ENCODE results near the gene FRY.

The FRY gene

GRCh38 chr13:32310134-32310706, 278.6 kb downstream of the FRY start:
- DNase-seq (ENCODE audit: low spot score) = peak; percentile 63

DNA sequence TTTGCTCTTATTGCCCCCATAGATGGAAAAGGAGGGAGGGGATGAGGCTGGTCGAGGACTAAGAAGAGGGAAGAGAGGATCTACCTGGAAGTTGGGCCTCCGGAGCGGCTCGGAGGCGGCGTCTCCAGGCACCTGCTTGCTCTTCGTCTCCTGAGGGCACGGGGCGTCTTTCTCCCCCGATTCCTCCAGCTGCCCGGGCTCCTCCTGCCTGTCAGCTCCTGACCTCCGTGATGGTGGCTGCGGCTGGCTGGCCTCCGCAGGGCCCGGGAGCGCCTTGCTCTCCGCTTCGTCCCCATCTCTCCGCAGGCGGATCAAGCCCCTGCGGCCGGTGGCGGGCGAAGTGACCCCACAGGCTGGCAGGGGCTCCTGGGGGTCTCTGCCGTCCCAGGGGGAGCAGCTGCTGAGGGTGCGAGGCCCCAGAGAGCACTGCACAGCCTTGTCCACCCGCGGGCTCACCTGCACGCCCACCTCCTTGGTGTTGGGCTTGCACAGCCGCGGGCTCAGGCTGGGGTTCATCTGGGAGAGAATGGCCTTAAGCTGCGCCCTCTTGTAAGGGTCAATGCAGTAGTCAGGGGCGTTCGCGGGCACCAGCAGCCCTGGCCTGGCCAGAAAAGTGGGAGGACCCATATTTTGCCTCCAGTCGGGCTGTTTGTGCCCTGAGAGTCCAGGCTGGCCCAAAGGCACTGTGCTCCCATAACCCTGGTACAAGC, 279.8 kb downstream of the FRY start:
- DNase-seq (ENCODE audit: low spot score) = no peak

GRCh38 chr13:32314271-32315237, 283.0 kb downstream of the FRY start:
- peak; percentile 72 for DNase-seq (ENCODE audit: low spot score)

- peak; percentile 90 for DNase-seq (ENCODE audit: low spot score)
These were observed 283.9 kb downstream of the FRY start, which contains the start of the genes BRCA2 and ZAR1L for GRCh38 chr13:32315238-32316027. BRCA2 (plus strand) TSS chr13:32315508; CDS start chr13:32316461, 953 bp downstream. ZAR1L (minus strand) TSS chr13:32315363; CDS start chr13:32311925, 3,438 bp downstream.

GRCh38 chr13:32316028-32316339, 284.4 kb downstream of the FRY start:
- DNase-seq (ENCODE audit: low spot score) = no peak

GRCh38 chr13:32316501-32316900, 284.9 kb downstream of the FRY start:
- peak; percentile 49 for DNase-seq (ENCODE audit: low spot score)

DNA sequence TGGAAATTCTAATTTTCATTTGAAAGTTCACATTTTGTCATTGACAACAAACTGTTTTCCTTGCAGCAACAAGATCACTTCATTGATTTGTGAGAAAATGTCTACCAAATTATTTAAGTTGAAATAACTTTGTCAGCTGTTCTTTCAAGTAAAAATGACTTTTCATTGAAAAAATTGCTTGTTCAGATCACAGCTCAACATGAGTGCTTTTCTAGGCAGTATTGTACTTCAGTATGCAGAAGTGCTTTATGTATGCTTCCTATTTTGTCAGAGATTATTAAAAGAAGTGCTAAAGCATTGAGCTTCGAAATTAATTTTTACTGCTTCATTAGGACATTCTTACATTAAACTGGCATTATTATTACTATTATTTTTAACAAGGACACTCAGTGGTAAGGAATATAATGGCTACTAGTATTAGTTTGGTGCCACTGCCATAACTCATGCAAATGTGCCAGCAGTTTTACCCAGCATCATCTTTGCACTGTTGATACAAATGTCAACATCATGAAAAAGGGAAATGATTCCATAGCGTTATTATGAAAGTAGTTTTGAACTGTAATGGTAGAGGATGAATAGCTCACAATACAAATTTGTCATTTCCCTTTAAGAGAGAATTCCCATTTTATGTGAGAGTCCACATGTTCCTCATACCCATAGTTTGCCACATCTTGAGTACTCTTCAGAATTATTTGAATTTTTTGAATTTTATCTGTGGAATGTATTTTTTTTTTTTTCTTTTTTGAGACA, 286.3 kb downstream of the FRY start:
- DNase-seq (ENCODE audit: low spot score) = no peak

GRCh38 chr13:32320528-32320927, 289.0 kb downstream of the FRY start:
- no peak for DNase-seq (ENCODE audit: low spot score)

DNA sequence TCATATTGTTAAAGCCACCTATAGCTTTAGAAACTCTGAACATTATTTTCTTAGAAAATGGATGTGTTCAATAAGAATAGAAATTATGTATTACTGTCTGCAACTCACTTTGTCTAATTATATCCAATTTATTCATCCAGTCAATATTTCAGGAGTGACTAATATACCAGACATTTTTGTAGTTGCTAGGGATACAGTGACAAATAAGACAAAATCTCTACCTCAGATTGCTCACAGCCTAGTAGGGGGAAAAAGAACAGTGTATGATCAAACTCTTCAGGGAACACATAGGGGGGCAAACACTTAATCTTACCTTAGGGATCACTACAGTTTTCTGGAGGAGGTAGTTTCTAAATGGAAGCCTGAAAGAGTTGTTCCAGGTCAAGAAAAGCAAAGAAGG, 292.3 kb downstream of the FRY start:
- peak; percentile 65 for DNase-seq (ENCODE audit: low spot score)

DNA sequence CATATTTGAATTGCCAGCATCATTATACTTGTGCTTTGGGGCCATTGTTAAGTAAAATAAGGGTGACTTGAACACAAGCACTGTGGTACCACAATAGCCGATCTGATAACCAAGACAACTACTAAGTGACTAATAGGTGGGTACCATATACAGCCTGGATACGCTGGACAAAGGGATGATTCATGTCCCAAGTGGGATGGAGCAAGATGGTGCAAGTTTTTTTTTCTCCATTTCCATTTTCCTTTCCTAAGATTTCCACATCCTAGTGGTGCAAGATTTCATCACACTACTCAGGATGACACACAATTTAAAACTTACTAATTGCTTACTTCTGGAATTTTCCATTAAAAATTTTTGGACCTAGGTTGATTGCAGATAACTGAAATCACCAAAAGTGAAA, 298.9 kb downstream of the FRY start:
- peak; percentile 34 for DNase-seq (ENCODE audit: low spot score)

DNA sequence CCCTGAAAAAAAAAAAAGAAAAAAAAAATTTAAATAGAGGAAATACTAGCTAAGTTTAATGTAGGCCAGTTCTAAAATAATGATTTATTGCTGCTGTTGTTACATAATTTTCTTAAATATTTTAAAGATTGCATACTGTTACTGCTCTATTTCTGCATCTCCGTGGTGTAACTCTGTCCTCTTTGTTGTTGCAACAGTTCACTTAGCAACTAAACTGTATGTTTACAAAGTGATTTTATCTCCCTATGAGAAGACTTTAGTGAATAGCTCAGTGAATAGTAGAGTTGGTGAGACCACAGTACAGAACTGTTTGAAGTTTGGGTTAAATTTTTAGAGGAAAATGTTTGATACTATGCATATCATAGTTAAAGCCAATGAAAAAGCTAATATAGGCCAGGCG, 303.1 kb downstream of the FRY start:
- DNase-seq (ENCODE audit: low spot score) = no peak

GRCh38 chr13:32340914-32341313, 309.3 kb downstream of the FRY start:
- DNase-seq (ENCODE audit: low spot score) = no peak

GRCh38 chr13:32347651-32348050, 316.1 kb downstream of the FRY start:
- no peak for DNase-seq (ENCODE audit: low spot score)
